Uterus (tissue), 2 donors: ENCODE data around the gene LRP8.

Experiments
- CTCF ChIP-seq, 4 experiments: fragments of 200-600 bp in 2 of 4; fragments of 450-650 bp in 2 of 4; sonication (generic) in 2 of 4; IDR thresholded peaks; one replicate each; pipeline ENCODE4 v1.5.1; 2016 to 2019; ENCODE audit warnings: antibody characterized with exemption in 4 of 4, mild to moderate bottlenecking in 2 of 4, moderate library complexity in 1 of 4
- POLR2A ChIP-seq, 2 donors: fragments of 450-650 bp; IDR thresholded peaks; one replicate each; pipeline ENCODE4 v1.6.1; 2016; ENCODE audit warnings: antibody characterized with exemption in 2 of 2, mild to moderate bottlenecking in 1 of 2, moderate library complexity in 1 of 2

DNA sequence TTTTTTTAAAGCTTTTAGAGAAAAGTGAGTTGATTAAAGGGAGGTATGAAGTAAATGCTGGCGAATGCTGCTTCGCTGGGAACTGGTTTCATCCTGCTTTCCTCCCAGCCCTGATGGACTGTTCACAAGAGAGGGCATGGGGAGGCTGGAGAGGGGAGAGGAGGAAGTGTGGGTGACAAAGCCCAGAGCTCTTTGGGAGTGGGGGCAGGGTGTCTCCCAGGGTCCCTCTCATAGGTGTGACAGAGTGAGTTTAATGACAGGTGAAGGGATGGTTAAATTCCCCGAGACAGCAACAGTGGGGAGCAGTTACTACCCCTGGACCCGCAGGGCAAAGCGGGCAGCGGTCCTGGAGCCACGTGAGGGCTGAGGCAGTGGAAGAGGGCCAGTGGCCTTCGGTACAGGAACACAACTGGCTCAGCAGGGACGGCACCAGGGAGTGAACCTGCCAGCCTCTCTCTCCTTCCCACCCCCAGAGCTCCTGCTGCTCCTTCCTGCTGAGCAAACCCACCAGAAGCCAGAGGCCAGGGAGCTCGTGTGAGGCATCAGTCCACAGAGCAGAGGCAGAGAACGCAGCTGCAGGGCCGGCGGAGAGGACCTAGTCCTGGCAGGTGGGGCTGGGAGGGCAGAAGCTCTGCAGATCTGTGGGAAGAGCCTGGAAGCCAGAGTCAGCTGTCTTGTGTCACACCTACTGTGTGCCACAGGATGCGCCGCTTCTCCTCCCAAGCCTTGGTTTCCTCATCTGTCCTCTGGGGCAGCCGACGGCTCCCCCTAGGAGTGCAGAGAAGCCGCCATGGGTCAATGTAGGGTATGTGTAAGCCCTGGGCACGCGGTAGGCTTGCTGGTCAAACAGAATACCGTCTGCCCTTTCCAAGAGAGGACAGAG lies 20.9 kb upstream of the LRP8 start:
- TF ChIP-seq CTCF (IDR thresholded peaks at IDR 0.05) (no peak), POLR2A (IDR thresholded peaks at IDR 0.05) (no peak)
